Measurements from ENCODE around the gene CDHR1.
"Not testable (repeated sequence)": the region's sequence is repeated elsewhere in the genome, so short reads cannot be mapped to it uniquely, and the experiment has no call there.

CDHR1 gene

DNA sequence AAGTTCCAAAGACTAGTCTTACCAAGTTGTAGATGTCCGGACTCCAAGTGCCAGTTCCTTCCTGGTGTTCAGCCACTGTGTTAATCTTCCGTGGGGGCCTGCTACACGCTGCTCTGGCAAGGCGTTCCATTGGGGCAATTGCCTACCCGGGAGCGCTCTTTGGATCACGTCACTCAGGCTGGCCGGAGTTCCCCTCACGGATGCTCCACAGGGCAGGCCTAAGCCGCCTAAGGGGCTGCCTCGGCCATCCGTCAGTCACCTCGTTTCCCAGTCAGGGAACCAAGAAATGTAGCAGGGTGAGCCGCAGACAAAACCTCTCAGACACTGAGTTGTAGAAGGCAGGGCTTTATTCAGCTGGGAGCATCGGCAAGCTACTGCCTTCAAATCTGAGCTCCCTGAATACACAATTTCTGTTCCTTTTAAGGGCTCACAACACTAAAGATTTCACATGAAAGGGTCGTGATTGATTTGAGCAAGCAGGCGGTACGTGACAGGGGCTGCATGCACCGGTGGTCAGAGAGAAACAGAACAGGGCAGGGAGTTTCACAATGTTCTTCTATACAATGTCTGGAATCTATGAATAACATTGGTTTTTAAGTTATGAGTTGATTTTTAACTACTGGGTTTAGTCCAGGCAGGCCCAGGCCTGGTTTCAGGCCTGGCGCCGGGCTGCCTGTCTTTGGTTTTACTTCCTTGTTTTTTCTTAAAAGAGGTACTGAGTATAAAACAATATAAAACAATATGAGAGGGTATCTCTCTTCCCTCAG is 22.5 kb upstream of the CDHR1 start:
- H3K27ac ChIP-seq; H3K27me3 ChIP-seq; H3K4me3 ChIP-seq (ENCODE audit: low read depth in 1 of 2, low read length in 1 of 2); H3K4me1 ChIP-seq (ENCODE audit: control insufficient read depth in 1 of 2, insufficient read depth in 1 of 2, low read depth in 1 of 2, low read length in 1 of 2); H3K9me3 ChIP-seq; H3K36me3 ChIP-seq: not testable (repeated sequence)

GRCh38 chr10:84172467-84173356 is 21.6 kb upstream of the CDHR1 start:
- H3K36me3 ChIP-seq, result no peaks in the 10 kb centered on the region
- H3K4me1 ChIP-seq (ENCODE audit: control insufficient read depth in 1 of 2, insufficient read depth in 1 of 2, low read depth in 1 of 2, low read length in 1 of 2), result no peaks in the 10 kb centered on the region
- H3K27me3 ChIP-seq, result no peaks in the 10 kb centered on the region
- H3K27ac ChIP-seq, result no peak overlapping the region
- TF ChIP-seq CTCF (IDR thresholded peaks at IDR 0.05), result no peak
- no peak overlapping the region for H3K4me3 ChIP-seq (ENCODE audit: low read depth in 1 of 2, low read length in 1 of 2)
- no peaks in the 10 kb centered on the region for H3K9me3 ChIP-seq

DNA sequence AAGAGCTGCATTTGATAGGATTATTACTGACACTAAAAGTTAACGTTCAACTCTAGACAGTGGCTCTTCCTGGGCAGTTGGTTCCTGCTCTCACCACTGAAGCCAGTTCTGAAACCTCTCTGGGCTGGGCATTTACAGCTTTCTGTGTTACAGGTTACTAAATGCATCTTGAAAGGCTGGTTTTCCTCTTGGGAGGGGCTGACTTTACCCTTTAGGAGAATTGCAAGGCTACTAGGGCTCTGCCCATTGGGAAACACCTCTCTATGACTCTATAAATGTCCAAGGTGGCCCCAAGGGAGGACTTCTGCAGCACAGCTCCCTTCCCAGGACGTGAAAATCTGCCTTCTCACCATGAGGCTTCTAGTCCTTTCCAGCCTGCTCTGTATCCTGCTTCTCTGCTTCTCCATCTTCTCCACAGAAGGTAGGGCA is 20.8 kb upstream of the CDHR1 start, which contains the start of gene GPR15LG:
Gene GPR15LG, plus strand, starts transcription at position 301 of the 429 bp plus-strand sequence. Its CDS starts 51 bp downstream, at position 352.
- H3K9me3 ChIP-seq, result no peaks in the 10 kb centered on the region
- H3K4me1 ChIP-seq (ENCODE audit: control insufficient read depth in 1 of 2, insufficient read depth in 1 of 2, low read depth in 1 of 2, low read length in 1 of 2), result no peaks in the 10 kb centered on the region
- H3K27ac ChIP-seq, result no peak within 1 kb of the TSS
- TF ChIP-seq CTCF (IDR thresholded peaks at IDR 0.05), result no peak
- no peak within 1 kb of the TSS for H3K4me3 ChIP-seq (ENCODE audit: low read depth in 1 of 2, low read length in 1 of 2)
- H3K36me3 ChIP-seq, result no peaks in the 10 kb centered on the region
- H3K27me3 ChIP-seq, result no peaks in the 10 kb centered on the region

DNA sequence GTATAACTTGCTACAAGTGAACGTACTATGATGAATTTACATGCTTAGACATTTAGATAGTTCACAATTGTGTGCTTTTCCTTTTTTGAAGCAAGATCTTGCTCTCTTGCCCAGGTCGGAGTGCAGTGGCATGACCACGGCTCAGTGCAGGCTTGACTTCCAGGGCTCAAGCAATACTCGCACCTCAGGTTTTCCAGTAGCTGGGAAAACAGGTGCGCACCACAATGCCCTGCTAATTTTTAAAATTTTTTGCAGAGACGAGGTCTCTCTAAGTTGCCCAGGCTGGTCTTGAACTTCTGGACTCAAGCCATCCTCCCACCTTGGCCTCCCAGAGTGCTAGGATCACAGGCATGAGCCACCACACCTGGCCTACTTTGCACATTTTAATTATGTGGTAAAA is 18.9 kb upstream of the CDHR1 start:
- Histone ChIP-seq H3K27me3 (no peaks in the 10 kb centered on the region), H3K4me1 (ENCODE audit: control insufficient read depth in 1 of 2, insufficient read depth in 1 of 2, low read depth in 1 of 2, low read length in 1 of 2) (no peaks in the 10 kb centered on the region), H3K27ac (no peak overlapping the region), H3K4me3 (ENCODE audit: low read depth in 1 of 2, low read length in 1 of 2) (no peak overlapping the region), H3K9me3 (no peaks in the 10 kb centered on the region), H3K36me3 (no peaks in the 10 kb centered on the region)
- no peak for TF ChIP-seq CTCF (IDR thresholded peaks at IDR 0.05)

- no peak overlapping the region for H3K27ac ChIP-seq
- H3K9me3 ChIP-seq, result no peaks in the 10 kb centered on the region
- H3K4me1 ChIP-seq (ENCODE audit: control insufficient read depth in 1 of 2, insufficient read depth in 1 of 2, low read depth in 1 of 2, low read length in 1 of 2), result no peaks in the 10 kb centered on the region
- no peak overlapping the region for H3K4me3 ChIP-seq (ENCODE audit: low read depth in 1 of 2, low read length in 1 of 2)
- no peak for TF ChIP-seq CTCF (IDR thresholded peaks at IDR 0.05)
- no peaks in the 10 kb centered on the region for H3K27me3 ChIP-seq
- H3K36me3 ChIP-seq, result no peaks in the 10 kb centered on the region
These were observed 18.0 kb upstream of the CDHR1 start for GRCh38 chr10:84176351-84176750.

All from neutrophil (primary cell).